HG03103 (cell line): ENCODE data around the gene ZNF716.
"Not testable (repeated sequence)": the region's sequence is repeated elsewhere in the genome, so short reads cannot be mapped to it uniquely, and the experiment has no call there.

ENCODE experiments used
- ATAC-seq: cut with Tn5 transposase; IDR thresholded peaks from one replicate; pipeline ENCODE4 v1.9.1; 2021; ENCODE audit warnings: low read depth; ENCODE audit not compliant: unreplicated experiment

The ZNF716 gene

DNA sequence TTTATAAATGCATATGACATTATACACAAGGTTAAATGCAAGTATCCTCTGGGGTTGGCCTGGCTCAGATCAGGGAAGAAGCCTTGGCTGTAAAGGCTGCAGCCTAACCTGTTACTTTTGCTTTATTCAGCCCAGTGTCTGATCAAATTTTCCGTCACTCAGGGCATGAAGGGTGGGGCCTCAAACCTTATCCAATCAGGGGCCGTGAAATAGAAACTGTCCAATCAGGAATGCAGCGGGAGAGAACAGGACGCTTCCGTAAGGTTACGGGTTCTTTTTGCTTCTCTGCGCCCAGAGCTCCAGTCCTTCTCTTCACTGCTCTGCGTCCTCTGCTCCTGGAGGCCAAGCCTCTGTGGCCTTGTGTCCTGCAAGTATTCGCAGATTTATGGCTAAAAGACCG, at the start of gene ZNF716:
Gene ZNF716 (plus strand): TSS at position 274 of the 400 bp plus-strand sequence. CDS start 112 bp downstream, at position 386.
- ATAC-seq, result no peak

- ATAC-seq, result no peak
Observed at GRCh38 chr7:57400531-57401155, 49.3 kb upstream of the ZNF716 start.

- ATAC-seq, result not testable (repeated sequence)
Observed at GRCh38 chr7:57403051-57403450, 46.9 kb upstream of the ZNF716 start.

DNA sequence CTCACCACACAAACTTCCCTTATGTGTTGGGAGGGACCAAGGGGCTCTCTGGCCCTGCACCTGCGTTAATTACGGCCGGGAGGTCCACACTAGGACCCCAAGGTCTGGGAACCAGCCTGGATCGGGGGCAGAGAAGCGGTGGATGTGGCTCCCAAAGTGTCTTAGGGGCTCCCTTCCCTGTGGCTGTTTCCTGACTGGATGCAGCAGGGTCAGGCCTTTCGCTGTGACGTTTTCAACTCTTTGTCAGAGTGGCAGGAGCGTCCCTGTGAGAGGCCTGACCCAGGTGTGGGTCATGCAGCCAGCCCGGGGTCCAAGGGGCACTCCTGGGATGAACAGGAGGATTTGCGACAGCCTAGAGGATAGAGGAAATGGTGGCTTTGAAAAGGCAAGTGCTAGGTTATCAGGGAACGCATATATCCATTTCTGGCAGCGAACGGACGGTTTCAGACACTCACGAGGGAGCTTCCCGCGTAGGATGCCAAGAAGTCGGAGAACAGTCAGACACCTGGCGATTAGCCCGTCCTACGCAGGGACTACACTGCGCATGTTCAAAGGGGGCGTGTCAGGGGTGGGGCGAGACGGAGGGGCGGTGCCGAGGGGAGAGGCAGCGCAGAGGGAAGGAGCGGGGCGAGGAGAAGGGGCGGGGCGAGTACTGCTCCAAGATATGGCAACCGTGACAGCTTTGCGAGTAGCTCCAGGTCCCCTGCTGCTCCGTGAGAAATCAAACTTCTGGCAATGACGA, 46.2 kb upstream of the ZNF716 start:
- ATAC-seq, result no peak

DNA sequence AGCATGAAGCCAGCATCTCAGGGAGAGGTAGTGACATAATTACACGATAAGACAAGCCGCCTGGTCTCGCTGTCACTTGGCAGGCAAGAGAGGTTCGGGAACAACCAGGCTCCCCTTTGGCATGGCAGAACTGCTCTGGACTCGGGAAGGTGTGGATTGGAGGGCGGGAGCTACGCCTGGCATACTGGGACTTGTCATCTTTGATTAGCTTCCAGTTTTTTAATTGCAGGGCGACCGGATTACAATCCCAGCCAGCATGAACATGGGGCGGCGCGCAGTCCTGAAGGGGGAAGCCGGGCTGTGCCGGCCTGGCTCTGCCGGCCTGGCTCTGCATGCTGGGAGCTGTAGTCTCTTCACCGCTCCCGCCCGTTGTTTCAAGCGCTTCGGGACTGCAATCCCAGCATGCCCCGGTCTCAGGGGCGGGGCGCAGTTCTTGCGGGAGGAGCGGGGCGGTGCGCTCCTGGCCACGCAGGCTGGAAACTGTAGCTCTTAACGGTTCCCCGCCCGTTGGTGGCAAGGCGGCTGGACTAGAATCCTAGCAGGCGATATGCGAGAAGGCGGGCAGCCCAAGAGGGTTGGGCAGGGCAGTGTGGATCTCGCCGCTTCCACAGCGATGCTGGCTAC, 45.5 kb upstream of the ZNF716 start:
- ATAC-seq, result no peak

DNA sequence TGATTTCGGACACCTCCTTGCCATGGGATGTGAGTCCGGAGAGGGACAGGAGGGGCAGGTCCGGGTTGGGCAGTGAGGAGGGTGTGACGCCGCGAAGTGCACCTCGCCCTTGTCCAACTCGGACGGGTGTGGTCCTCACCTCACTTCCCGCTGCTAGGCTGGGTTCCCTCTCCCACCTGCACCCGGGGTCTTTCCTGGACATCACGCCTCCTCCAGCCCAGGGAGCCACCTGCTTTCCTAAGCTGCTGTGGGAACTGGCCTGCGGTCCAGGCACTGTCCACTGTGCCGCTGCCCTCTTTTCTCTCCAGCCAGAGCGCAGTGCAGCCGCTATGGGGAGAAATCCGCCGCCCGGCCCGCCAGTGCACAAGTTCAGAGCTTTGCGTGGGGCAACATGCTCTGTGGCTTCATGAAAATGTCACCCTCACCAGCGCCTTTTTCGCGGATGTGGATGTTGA, 45.0 kb upstream of the ZNF716 start:
- ATAC-seq, result no peak

- no peak for ATAC-seq
Observed at GRCh38 chr7:57407125-57407524, 42.9 kb upstream of the ZNF716 start.

- ATAC-seq, result no peak
Observed at GRCh38 chr7:57412168-57412567, 37.8 kb upstream of the ZNF716 start.

- ATAC-seq, result no peak
Observed at GRCh38 chr7:57412618-57413017, 37.4 kb upstream of the ZNF716 start.

DNA sequence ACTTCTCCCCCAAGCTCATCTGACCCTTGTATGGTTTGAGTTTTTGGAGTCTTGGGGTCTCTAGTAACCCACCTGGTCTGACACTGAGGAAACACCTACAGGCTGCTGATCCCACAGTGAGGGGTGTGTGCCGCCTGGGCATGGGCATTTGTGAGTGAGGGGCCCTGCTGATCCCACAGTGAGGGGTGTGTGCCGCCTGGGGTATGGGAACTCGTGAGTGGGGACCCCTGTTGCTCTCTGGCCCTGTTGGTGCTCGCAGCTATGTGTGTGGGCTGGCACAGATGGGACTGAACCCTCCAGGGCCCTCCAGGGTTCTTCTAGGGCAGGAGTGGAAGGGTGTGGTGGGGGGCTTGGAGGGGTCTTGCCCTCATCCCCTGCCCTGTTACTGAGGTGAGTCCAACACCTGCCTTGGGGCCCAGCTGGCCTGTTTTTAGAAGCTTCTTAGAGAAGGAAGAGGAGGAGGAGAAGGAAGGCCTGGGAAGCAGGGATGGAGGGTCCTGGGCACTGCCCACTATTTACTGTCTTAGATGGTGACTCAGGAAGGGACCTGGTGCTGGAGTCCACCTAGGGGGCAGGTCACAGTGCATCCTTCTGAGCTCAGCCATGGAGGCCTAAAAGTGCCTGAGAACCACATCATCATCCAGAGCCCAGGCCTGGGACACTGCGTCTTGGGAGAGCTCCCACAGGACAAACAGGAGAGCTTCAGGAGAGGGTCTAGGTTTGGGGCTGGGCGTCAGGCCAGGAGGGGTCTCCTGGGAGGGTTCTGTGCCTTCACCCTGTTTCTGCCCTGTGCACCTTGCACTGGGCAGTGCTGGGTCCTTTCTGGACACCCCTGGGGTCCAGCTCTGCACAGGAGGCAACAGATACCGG, 36.2 kb upstream of the ZNF716 start:
- no peak for ATAC-seq

- ATAC-seq, result no peak
Observed at GRCh38 chr7:57414415-57414814, 35.6 kb upstream of the ZNF716 start.

GRCh38 chr7:57414852-57415251, 35.1 kb upstream of the ZNF716 start:
- ATAC-seq, result no peak

GRCh38 chr7:57415326-57415725, 34.7 kb upstream of the ZNF716 start:
- ATAC-seq, result no peak

- ATAC-seq, result no peak
Observed at GRCh38 chr7:57415730-57416129, 34.2 kb upstream of the ZNF716 start.

GRCh38 chr7:57416601-57417358, 33.2 kb upstream of the ZNF716 start:
- ATAC-seq, result no peak

GRCh38 chr7:57417736-57418135, 32.2 kb upstream of the ZNF716 start:
- no peak for ATAC-seq

DNA sequence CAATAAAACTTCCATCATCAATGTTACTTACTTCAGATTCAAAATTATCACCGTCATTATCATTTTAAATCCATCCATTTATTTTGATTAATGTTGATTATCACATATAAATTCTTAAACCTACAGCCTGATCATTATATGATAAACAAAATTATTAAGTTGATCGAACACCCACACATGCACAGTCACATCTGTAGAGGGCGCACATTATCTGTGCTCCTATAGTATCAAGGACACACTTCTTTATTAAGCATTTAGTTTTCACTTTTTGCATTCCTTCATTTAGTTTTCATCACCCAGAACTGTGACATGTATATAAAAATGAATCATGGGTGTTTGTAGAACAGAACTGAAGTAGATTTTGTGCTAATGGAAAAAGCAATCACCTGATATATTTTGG, 26.2 kb upstream of the ZNF716 start:
- no peak for ATAC-seq

DNA sequence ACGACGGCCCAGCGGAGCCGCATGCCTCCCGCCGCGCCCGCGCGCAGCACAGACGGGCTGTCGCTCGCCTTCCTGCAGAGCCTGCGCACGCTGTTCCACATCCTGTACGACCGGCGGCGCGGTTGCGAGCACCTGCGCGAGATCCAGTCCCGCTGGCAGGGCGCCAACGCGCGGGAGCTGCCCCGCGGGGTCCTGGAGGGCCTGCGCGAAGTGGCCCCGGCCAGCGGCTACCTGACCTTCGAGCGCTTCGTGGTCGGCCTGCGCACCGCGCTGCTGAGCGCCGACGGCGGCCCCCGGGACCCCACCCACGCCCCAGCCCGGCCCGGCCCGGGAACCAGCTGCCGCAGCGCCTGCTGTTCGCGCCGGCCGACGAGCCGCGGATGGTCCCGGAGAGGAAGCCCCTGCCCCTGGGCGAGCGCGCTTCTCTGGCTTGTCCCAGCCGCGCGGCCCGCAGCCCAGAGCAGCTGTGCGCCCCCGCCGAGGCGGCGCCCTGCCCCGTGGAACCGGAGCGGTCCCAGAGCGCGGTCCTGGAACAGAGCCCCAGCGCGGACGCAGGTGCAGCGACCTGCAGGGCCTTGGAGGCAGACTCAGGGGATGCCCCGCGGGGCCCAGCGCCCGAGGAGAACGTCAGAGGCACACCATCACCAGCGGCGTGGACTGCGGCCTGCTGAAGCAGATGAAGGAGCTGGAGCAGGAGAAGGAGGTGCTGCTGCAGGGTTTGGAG, 25.3 kb upstream of the ZNF716 start:
- ATAC-seq, result no peak

- no peak for ATAC-seq
Observed at GRCh38 chr7:57425239-57425944, 24.6 kb upstream of the ZNF716 start.
